Amniotic epithelial cell (primary cell): ENCODE data around the gene KCNH5.

Experiments
- DNase-seq: peaks from one replicate; pipeline ENCODE4 v3.0.0-alpha.2; 2010; ENCODE audit warnings: low read depth

KCNH5 gene

GRCh38 chr14:63045234-63045611, at the start of gene KCNH5:
Gene KCNH5 (minus strand): TSS chr14:63045458. CDS start chr14:63045186, 272 bp downstream.
- peak; percentile 22 for DNase-seq

GRCh38 chr14:63091394-63091996, 46.2 kb upstream of the KCNH5 start:
- DNase-seq: no peak

- no peak for DNase-seq
Measured at GRCh38 chr14:63088865-63089264, 43.6 kb upstream of the KCNH5 start.

- DNase-seq: no peak
Measured at GRCh38 chr14:63078569-63078968, 33.3 kb upstream of the KCNH5 start.

GRCh38 chr14:63076488-63076887, 31.2 kb upstream of the KCNH5 start:
- DNase-seq: no peak

GRCh38 chr14:63055631-63056030, 10.4 kb upstream of the KCNH5 start:
- no peak for DNase-seq

- DNase-seq: peak; percentile 54
Measured at GRCh38 chr14:63051992-63052391, 6.7 kb upstream of the KCNH5 start.

- DNase-seq: peak; percentile 51
Measured at GRCh38 chr14:63051301-63051700, 6.0 kb upstream of the KCNH5 start.

GRCh38 chr14:63050694-63051093, 5.4 kb upstream of the KCNH5 start:
- DNase-seq: no peak

GRCh38 chr14:63046339-63047268, 1.3 kb upstream of the KCNH5 start:
- DNase-seq: no peak

- peak; percentile 16 for DNase-seq
Measured at GRCh38 chr14:63045612-63046320, 508 bp upstream of the KCNH5 start.

GRCh38 chr14:63039866-63040265, 5.4 kb downstream of the KCNH5 start:
- DNase-seq: peak; percentile 91

- no peak for DNase-seq
Measured at GRCh38 chr14:63032641-63033040, 12.6 kb downstream of the KCNH5 start.

- DNase-seq: peak; percentile 71
Measured at GRCh38 chr14:63032076-63032475, 13.2 kb downstream of the KCNH5 start.

GRCh38 chr14:63030113-63030512, 15.1 kb downstream of the KCNH5 start:
- no peak for DNase-seq

GRCh38 chr14:63027719-63028118, 17.5 kb downstream of the KCNH5 start:
- no peak for DNase-seq

GRCh38 chr14:63026491-63026890, 18.8 kb downstream of the KCNH5 start:
- peak; percentile 77 for DNase-seq

GRCh38 chr14:63014621-63015020, 30.6 kb downstream of the KCNH5 start:
- no peak for DNase-seq

- no peak for DNase-seq
Measured at GRCh38 chr14:63012171-63012570, 33.1 kb downstream of the KCNH5 start.

- DNase-seq: peak; percentile 74
Measured at GRCh38 chr14:63011623-63012022, 33.6 kb downstream of the KCNH5 start.

- no peak for DNase-seq
Measured at GRCh38 chr14:63009495-63009894, 35.8 kb downstream of the KCNH5 start.

GRCh38 chr14:63006531-63006930, 38.7 kb downstream of the KCNH5 start:
- no peak for DNase-seq

- no peak for DNase-seq
Measured at GRCh38 chr14:62994096-62994495, 51.2 kb downstream of the KCNH5 start.
